T-helper 9 cell (primary cell): ENCODE measurements around the gene HYAL4.

Source experiments
- DNase-seq: peaks from one replicate; pipeline ENCODE4 v3.0.0-alpha.2; 2020

The HYAL4 gene

DNA sequence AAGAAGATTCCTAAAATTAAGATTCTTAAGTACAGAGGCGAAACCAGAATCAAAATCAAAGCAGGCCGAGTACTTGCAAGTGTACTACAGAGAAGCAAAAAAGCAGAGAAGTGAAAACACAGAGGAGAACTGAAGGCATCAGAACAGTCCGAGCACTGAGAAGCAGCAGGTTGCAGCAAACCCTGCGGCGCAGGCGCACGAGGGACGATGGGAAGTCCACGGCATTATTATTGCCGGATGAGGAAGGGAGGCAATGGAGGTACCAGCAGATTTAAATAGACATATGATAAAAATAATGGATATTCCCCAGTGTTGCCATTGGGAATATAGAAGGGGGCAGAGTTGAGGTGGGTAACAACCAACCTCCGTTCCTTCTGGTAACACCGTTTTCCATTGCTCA lies 72.9 kb downstream of the HYAL4 start:
- no peak for DNase-seq

DNA sequence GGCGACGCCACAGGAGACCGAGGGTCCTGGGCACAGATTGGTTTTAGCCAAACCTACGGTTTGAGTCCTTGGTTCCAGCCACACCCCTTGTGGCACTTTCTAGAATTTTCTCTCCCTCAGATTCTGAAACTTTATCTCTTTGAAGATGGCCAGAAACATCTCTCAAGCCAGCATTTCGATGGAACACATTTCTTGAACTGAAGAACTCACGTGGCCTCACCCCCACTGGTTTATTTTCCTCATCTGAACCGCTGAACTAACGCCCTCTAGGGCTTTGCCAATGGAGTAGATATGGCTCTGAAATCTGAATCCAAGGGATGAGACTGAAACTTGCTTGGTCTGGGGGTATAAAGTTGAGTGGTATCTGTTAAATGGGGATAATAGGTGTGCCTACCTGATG lies 73.3 kb downstream of the HYAL4 start:
- no peak for DNase-seq

DNA sequence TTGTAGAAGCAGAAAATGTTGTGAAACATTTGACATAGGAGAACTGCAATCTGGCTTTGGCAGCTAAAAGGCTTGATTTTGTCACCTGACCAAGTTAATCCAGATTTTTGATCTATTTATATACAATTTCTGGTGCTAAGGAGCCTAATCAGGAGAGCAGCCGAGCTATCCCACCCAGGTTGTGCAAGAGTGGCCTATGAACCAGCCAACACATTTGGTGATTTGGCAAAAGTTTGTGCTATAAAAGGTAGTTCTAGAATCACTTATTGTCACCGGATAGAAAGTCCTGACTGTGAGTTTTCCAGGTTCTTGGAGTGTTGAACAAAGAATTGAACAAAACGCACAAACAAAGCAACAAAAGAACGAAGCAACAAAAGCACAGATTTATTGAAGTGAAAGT lies 78.6 kb downstream of the HYAL4 start:
- DNase-seq, result no peak

DNA sequence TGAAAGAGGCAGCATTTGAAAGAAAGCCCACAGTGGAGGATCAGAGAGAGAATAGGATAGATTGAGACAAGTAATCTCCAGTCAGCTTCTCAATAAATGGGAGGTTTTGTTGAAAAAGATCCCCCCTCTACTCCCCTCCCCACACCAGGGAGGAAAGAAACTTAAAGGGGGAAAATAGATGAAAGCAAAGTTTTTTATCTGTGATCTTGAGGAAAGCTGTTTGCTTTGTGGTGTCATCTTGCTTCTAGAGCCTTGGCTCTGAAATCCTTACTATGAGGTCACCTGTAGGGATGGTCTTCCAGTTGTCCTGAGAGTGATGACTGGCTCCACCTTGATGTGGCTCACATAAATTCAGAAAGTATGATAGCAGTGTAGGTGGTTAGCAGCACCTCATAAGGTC lies 80.0 kb downstream of the HYAL4 start, which contains the start of gene SPAM1:
Gene SPAM1 (plus strand): TSS at position 301 of the 400 bp plus-strand sequence. CDS start 28,330 bp downstream, outside the sequence.
- no peak for DNase-seq
